IgD-negative memory B cell (primary cell): ENCODE results near the gene TMEM253. TPM values are rescaled to one million over a fixed set of nuclear protein-coding genes. Genes with fewer than 3 reads are reported as not detected.

Experiments
- H3K27ac Mint-ChIP-seq, 3 donors: one replicate each; pipeline ENCODE4 v1.8.0; 2020 to 2022; ENCODE audit warnings: mild to moderate bottlenecking in 3 of 3, mixed read lengths in 3 of 3, moderate library complexity in 1 of 3
- H3K27me3 Mint-ChIP-seq: one replicate; pipeline ENCODE4 v1.8.0; 2021; ENCODE audit warnings: mixed read lengths
- H3K36me3 Mint-ChIP-seq: one replicate; pipeline ENCODE4 v1.8.0; 2020; ENCODE audit warnings: mild to moderate bottlenecking, mixed read lengths
- H3K4me1 Mint-ChIP-seq, 3 donors: one replicate each; pipeline ENCODE4 v1.8.0; 2020 to 2022; ENCODE audit warnings: mixed read lengths in 3 of 3, mild to moderate bottlenecking in 1 of 3
- H3K4me3 Mint-ChIP-seq, 4 donors: one replicate each; pipeline ENCODE4 v1.8.0; 2020 to 2022; ENCODE audit warnings: mild to moderate bottlenecking in 4 of 4, mixed read lengths in 4 of 4, moderate library complexity in 3 of 4
- H3K9me3 Mint-ChIP-seq, 3 donors: one replicate each; pipeline ENCODE4 v1.8.0; 2020 to 2021; ENCODE audit warnings: mixed read lengths in 3 of 3, mild to moderate bottlenecking in 1 of 3
- polyA plus RNA-seq: library from polyadenylated mRNA; unstranded; fragments of 300-500 nt; fragmentation: Illumina TruSeq; gene quantifications from one replicate; pipeline ENCODE4 v1.2.3, GENCODE V29; 2021

TMEM253 gene
- polyA plus RNA-seq, 1 donor from 2014 or later, result not detected

GRCh38 chr14:21121122-21121521, 20.3 kb downstream of the TMEM253 start:
- Mint-ChIP-seq H3K27me3 (peaks cover 18% of the 10 kb centered on the region), H3K36me3 (peaks cover 2% of the 10 kb centered on the region)

GRCh38 chr14:21123429-21123828, 22.6 kb downstream of the TMEM253 start:
- no peaks in the 10 kb centered on the region for H3K4me1 Mint-ChIP-seq
- H3K9me3 Mint-ChIP-seq, result peaks cover 2 to 6% (median 2%) of the 10 kb centered on the region in 3 donors
- H3K27me3 Mint-ChIP-seq, result peaks cover 18% of the 10 kb centered on the region
- peaks cover 2% of the 10 kb centered on the region for H3K36me3 Mint-ChIP-seq
- no peak overlapping the region for H3K4me3 Mint-ChIP-seq
- H3K27ac Mint-ChIP-seq, result no peak overlapping the region

More at GRCh38 chr14:21121122-21121521, 20.3 kb downstream of the TMEM253 start:
- H3K27ac Mint-ChIP-seq, result no peak overlapping the region
- H3K4me3 Mint-ChIP-seq, result no peak overlapping the region
- H3K4me1 Mint-ChIP-seq, result no peaks in the 10 kb centered on the region
- H3K9me3 Mint-ChIP-seq, result peaks cover 2 to 6% (median 2%) of the 10 kb centered on the region in 3 donors

GRCh38 chr14:21133901-21134300, 33.0 kb downstream of the TMEM253 start:
- peaks cover 0 to 10% (median 0%) of the 10 kb centered on the region in 3 donors for H3K9me3 Mint-ChIP-seq
- H3K4me1 Mint-ChIP-seq, result no peaks in the 10 kb centered on the region
- no peak overlapping the region for H3K4me3 Mint-ChIP-seq
- H3K27ac Mint-ChIP-seq, result no peak overlapping the region
- H3K36me3 Mint-ChIP-seq, result no peaks in the 10 kb centered on the region
- H3K27me3 Mint-ChIP-seq, result no peaks in the 10 kb centered on the region

- H3K36me3 Mint-ChIP-seq, result no peaks in the 10 kb centered on the region
- H3K27me3 Mint-ChIP-seq, result no peaks in the 10 kb centered on the region
- H3K9me3 Mint-ChIP-seq, result peaks cover 0 to 2% (median 0%) of the 10 kb centered on the region in 3 donors
- no peak overlapping the region for H3K4me3 Mint-ChIP-seq
- no peak overlapping the region for H3K27ac Mint-ChIP-seq
- H3K4me1 Mint-ChIP-seq, result no peaks in the 10 kb centered on the region
These were observed 35.2 kb downstream of the TMEM253 start for GRCh38 chr14:21136024-21136423.

- Mint-ChIP-seq H3K4me3 (no peak overlapping the region), H3K9me3 (peaks cover 1 to 14% (median 11%) of the 10 kb centered on the region in 3 donors), H3K36me3 (no peaks in the 10 kb centered on the region), H3K4me1 (peaks cover 0 to 2% (median 0%) of the 10 kb centered on the region in 3 donors), H3K27me3 (peaks cover 10% of the 10 kb centered on the region), H3K27ac (no peak overlapping the region)
These were observed 41.5 kb downstream of the TMEM253 start for GRCh38 chr14:21142357-21142756.

GRCh38 chr14:21145437-21145836, 44.6 kb downstream of the TMEM253 start:
- Mint-ChIP-seq H3K4me3 (no peak overlapping the region), H3K4me1 (peaks cover 0 to 2% (median 0%) of the 10 kb centered on the region in 3 donors), H3K27ac (no peak overlapping the region)

GRCh38 chr14:21149641-21150367, 48.9 kb downstream of the TMEM253 start:
- peaks cover 0 to 10% (median 7%) of the 10 kb centered on the region in 3 donors for H3K9me3 Mint-ChIP-seq
- no peaks in the 10 kb centered on the region for H3K36me3 Mint-ChIP-seq
- H3K27ac Mint-ChIP-seq, result no peak overlapping the region
- H3K27me3 Mint-ChIP-seq, result peaks cover 9% of the 10 kb centered on the region
- H3K4me1 Mint-ChIP-seq, result peaks cover 0 to 2% (median 0%) of the 10 kb centered on the region in 3 donors
- H3K4me3 Mint-ChIP-seq, result no peak overlapping the region

More at GRCh38 chr14:21145437-21145836, 44.6 kb downstream of the TMEM253 start:
- peaks cover 14% of the 10 kb centered on the region for H3K27me3 Mint-ChIP-seq
- H3K36me3 Mint-ChIP-seq, result no peaks in the 10 kb centered on the region
- H3K9me3 Mint-ChIP-seq, result peaks cover 1 to 14% (median 11%) of the 10 kb centered on the region in 3 donors

Other genes starting within 250 kb of the TMEM253 start
- gene RNASE3, start 209.7 kb upstream of the TMEM253 start, polyA plus RNA-seq, result not detected
- gene RNASE2, start 145.6 kb upstream of the TMEM253 start, polyA plus RNA-seq, result 0.45 TPM
- 40.6 TPM for gene METTL17, start 111.1 kb upstream of the TMEM253 start, polyA plus RNA-seq
- gene SLC39A2, start 101.8 kb upstream of the TMEM253 start, polyA plus RNA-seq, result not detected
- gene NDRG2, start 76.0 kb upstream of the TMEM253 start, polyA plus RNA-seq, result 4.9 TPM
- not detected for gene TPPP2, start 70.8 kb upstream of the TMEM253 start, polyA plus RNA-seq
- not detected for gene RNASE13, start 66.3 kb upstream of the TMEM253 start, polyA plus RNA-seq
- not detected for gene RNASE7, start 58.7 kb upstream of the TMEM253 start, polyA plus RNA-seq
- gene RNASE8, start 43.2 kb upstream of the TMEM253 start, polyA plus RNA-seq, result not detected
- not detected for gene ARHGEF40, start 30.8 kb upstream of the TMEM253 start, polyA plus RNA-seq
- 1.0 TPM for gene ZNF219, start 2.4 kb upstream of the TMEM253 start, polyA plus RNA-seq
- not detected for gene OR5AU1, start 55.0 kb downstream of the TMEM253 start, polyA plus RNA-seq
- gene HNRNPC, start 168.4 kb downstream of the TMEM253 start, polyA plus RNA-seq, result 741 TPM
- gene RPGRIP1, start 179.0 kb downstream of the TMEM253 start, polyA plus RNA-seq, result 0.14 TPM